Spleen (tissue), 7 donors: Measurements from ENCODE around the gene HEXD.
"Not testable (repeated sequence)": the region's sequence is repeated elsewhere in the genome, so short reads cannot be mapped to it uniquely, and the experiment has no call there.

ENCODE experiments used
- POLR2A ChIP-seq, 3 donors: fragments of 450-650 bp; IDR thresholded peaks; one replicate each; pipeline ENCODE4 v1.5.1; 2017; ENCODE audit warnings: antibody characterized with exemption in 3 of 3, mild to moderate bottlenecking in 1 of 3
- POLR2AphosphoS5 ChIP-seq, 3 donors: sonication (generic); formaldehyde crosslinking; IDR thresholded peaks; one replicate each; pipeline ENCODE4 v1.5.1; 2017; ENCODE audit warnings: antibody characterized with exemption in 3 of 3
- TF ChIP-seq, protein P1 (sequence below), 11 experiments: fragments of 200-600 bp in 7 of 11; fragments of 450-650 bp in 4 of 11; sonication (generic) in 4 of 11; IDR thresholded peaks in 8 of 11; conservative IDR thresholded peaks in 3 of 11; 1 replicate in 7 of 11; 2 replicates in 4 of 11; pipeline versions ENCODE4 v1.4.0 to v1.8.0; 2016 to 2021; ENCODE audit warnings: antibody characterized with exemption in 11 of 11, inconsistent platforms in 4 of 11, mild to moderate bottlenecking in 1 of 11
- donor health status: DM: no; HTN: no; CAD: no; lungs with moderate emphysema.
- donor health status: DM: no; HTN: no; CAD: no.
- donor health status: DM: no; HTN: no; CAD: no.

DNA sequence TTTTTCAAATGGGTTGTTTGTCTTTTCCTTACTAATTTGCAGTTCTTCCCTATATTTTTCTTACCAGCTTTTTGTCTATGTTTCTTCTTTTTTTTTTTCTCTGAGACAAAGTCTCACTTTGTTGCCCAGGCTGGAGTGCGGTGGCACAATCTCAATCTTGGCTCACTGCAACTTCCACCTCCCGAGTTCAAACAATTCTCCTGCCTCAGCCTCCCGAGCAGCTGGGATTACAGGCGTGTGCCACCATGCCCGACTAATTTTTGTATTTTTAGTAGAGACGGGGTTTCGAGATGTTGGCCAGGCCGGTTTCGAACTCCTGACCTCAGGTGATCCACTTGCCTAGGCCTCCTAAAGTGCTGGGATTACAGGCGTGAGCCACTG, 45.1 kb upstream of the HEXD start:
- TF ChIP-seq, protein P1, sequence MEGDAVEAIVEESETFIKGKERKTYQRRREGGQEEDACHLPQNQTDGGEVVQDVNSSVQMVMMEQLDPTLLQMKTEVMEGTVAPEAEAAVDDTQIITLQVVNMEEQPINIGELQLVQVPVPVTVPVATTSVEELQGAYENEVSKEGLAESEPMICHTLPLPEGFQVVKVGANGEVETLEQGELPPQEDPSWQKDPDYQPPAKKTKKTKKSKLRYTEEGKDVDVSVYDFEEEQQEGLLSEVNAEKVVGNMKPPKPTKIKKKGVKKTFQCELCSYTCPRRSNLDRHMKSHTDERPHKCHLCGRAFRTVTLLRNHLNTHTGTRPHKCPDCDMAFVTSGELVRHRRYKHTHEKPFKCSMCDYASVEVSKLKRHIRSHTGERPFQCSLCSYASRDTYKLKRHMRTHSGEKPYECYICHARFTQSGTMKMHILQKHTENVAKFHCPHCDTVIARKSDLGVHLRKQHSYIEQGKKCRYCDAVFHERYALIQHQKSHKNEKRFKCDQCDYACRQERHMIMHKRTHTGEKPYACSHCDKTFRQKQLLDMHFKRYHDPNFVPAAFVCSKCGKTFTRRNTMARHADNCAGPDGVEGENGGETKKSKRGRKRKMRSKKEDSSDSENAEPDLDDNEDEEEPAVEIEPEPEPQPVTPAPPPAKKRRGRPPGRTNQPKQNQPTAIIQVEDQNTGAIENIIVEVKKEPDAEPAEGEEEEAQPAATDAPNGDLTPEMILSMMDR (IDR thresholded peaks at IDR 0.05 in 8 of 11, conservative IDR thresholded peaks at IDR 0.05 in 3 of 11): not testable (repeated sequence)
- not testable (repeated sequence) for TF ChIP-seq POLR2A, POLR2AphosphoS5 (IDR thresholded peaks at IDR 0.05)
